Natural killer cell (primary cell): ENCODE measurements around the gene NBPF4. TPM values are rescaled to one million over a fixed set of nuclear protein-coding genes. Genes with fewer than 3 reads are reported as not detected.
A peak's percentile ranks its signal among the peaks of the same experiment; 100 is the strongest.

Source experiments
- ATAC-seq, 3 donors: fragments of 150-1000 bp in 2 of 3; fragments of 200-7000 bp in 1 of 3; cut with Tn5 transposase; 1 replicate in 1 of 3; 2 replicates in 2 of 3; pipeline ENCODE4 v1.10.0; 2021; ENCODE audit warnings: mild to moderate bottlenecking in 2 of 3, moderate library complexity in 2 of 3
- DNase-seq, 2 donors: peaks; one replicate each; pipeline versions ENCODE4 v3.0.0 to v3.0.0-alpha.2; 2013 to 2021; ENCODE audit warnings: mixed read lengths in 1 of 2
- H3K27ac ChIP-seq: one replicate; pipeline ENCODE4 v1.5.1; 2013; ENCODE audit warnings: mild to moderate bottlenecking, low read length
- H3K27me3 ChIP-seq: one replicate; pipeline ENCODE4 v1.6.1; 2013; ENCODE audit warnings: low read length; ENCODE audit not compliant: control insufficient read depth, insufficient read depth
- H3K36me3 ChIP-seq: one replicate; pipeline ENCODE4 v1.6.1; 2013; ENCODE audit warnings: low read length; ENCODE audit not compliant: control insufficient read depth, insufficient read depth
- H3K4me1 ChIP-seq: one replicate; pipeline ENCODE4 v1.6.1; 2013; ENCODE audit warnings: low read length; ENCODE audit not compliant: control insufficient read depth, insufficient read depth
- H3K4me3 ChIP-seq: one replicate; pipeline ENCODE4 v1.5.1; 2013; ENCODE audit warnings: low read length
- H3K9me3 ChIP-seq: one replicate; pipeline ENCODE4 v1.6.1; 2013; ENCODE audit warnings: low read length; ENCODE audit not compliant: control insufficient read depth, insufficient read depth
- H3K27ac Mint-ChIP-seq, 2 donors: one replicate each; pipeline ENCODE4 v1.8.0; 2022; ENCODE audit warnings: mild to moderate bottlenecking in 2 of 2, mixed read lengths in 2 of 2, moderate library complexity in 1 of 2
- H3K27me3 Mint-ChIP-seq, 2 donors: one replicate each; pipeline ENCODE4 v1.8.0; 2022; ENCODE audit warnings: low read depth in 2 of 2, mixed read lengths in 2 of 2
- H3K36me3 Mint-ChIP-seq: one replicate; pipeline ENCODE4 v1.8.0; 2022; ENCODE audit warnings: mixed read lengths
- H3K4me1 Mint-ChIP-seq, 2 donors: one replicate each; pipeline ENCODE4 v1.8.0; 2022; ENCODE audit warnings: mixed read lengths in 2 of 2
- H3K4me3 Mint-ChIP-seq: one replicate; pipeline ENCODE4 v1.8.0; 2022; ENCODE audit warnings: mild to moderate bottlenecking, moderate library complexity, mixed read lengths
- H3K9me3 Mint-ChIP-seq, 2 donors: one replicate each; pipeline ENCODE4 v1.8.0; 2022; ENCODE audit warnings: mixed read lengths in 2 of 2
- WGBS: methylation state at CpG from one replicate; pipeline ENCODE4 v1.1.7; 2013; ENCODE audit warnings: missing lambda C conversion rate; ENCODE audit not compliant: insufficient coverage; 5-methylcytosine and 5-hydroxymethylcytosine counted together
- intact Hi-C: fragments of 100-400 bp; cut with micrococcal nuclease; formaldehyde crosslinking; loops from one replicate; pipeline ENCODE4 v1.14.2; 2022
- total RNA-seq, 4 donors: library from RNA; stranded (reverse); fragments of 120-200 nt in 1 of 4; gene quantifications; one replicate each; pipeline versions ENCODE4 v1.2.3 to v1.2.4, GENCODE V29; 2013 to 2022
- TF ChIP-seq, protein P1 (sequence below): fragments of 200-600 bp; IDR thresholded peaks from one replicate; pipeline ENCODE4 v1.8.0; 2022; ENCODE audit warnings: antibody characterized with exemption

The NBPF4 gene
- total RNA-seq, 3 donors from 2014 or later (not counting 1 experiment from before 2014, with no cell fraction given) = not detected

DNA sequence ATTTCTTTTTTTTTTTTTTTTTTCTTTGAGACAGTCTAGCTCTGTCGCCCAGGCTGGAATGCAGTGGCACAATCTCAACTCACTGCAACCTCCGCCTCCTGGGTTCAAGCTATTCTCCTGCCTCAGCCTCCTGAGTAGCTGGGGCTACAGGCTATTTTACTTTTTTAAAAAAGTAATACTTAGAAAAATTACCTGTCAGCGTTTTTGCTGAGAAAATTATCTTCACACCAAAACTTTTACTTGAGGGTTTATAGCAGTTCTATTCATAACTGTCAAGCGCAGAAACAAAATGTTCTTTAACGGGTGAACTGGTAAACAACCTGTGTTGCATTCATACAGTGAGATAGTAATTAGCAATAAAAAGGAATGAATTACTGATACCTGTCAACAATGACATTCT is 42.2 kb downstream of the NBPF4 start:
- Mint-ChIP-seq H3K4me3 (no peak overlapping the region), H3K4me1 (peaks cover 29 to 34% of the 10 kb centered on the region in 2 donors), H3K27ac (peak overlapping the region in 1 of 2 donors; percentile 89), H3K27me3 (peaks cover 4 to 31% of the 10 kb centered on the region in 2 donors), H3K9me3 (peaks cover 0 to 2% of the 10 kb centered on the region in 2 donors), H3K36me3 (no peaks in the 10 kb centered on the region)
- ATAC-seq (no peak), DNase-seq (no peak)
- no peak overlapping the region for H3K27ac ChIP-seq
- H3K4me3 ChIP-seq = no peak overlapping the region
- H3K9me3 ChIP-seq = no peaks in the 10 kb centered on the region
- WGBS = 92% methylated on average over 4 of the region's 5 CpGs
- no peaks in the 10 kb centered on the region for H3K36me3 ChIP-seq
- peaks cover 15% of the 10 kb centered on the region for H3K4me1 ChIP-seq
- intact Hi-C loops = loop anchor here (5.0 to 10.0 kb wide), 2 partner anchors 419 to 443 kb away; no protein-coding TSS in a partner anchor
- TF ChIP-seq, protein P1, sequence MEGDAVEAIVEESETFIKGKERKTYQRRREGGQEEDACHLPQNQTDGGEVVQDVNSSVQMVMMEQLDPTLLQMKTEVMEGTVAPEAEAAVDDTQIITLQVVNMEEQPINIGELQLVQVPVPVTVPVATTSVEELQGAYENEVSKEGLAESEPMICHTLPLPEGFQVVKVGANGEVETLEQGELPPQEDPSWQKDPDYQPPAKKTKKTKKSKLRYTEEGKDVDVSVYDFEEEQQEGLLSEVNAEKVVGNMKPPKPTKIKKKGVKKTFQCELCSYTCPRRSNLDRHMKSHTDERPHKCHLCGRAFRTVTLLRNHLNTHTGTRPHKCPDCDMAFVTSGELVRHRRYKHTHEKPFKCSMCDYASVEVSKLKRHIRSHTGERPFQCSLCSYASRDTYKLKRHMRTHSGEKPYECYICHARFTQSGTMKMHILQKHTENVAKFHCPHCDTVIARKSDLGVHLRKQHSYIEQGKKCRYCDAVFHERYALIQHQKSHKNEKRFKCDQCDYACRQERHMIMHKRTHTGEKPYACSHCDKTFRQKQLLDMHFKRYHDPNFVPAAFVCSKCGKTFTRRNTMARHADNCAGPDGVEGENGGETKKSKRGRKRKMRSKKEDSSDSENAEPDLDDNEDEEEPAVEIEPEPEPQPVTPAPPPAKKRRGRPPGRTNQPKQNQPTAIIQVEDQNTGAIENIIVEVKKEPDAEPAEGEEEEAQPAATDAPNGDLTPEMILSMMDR = no peak
- no peaks in the 10 kb centered on the region for H3K27me3 ChIP-seq

DNA sequence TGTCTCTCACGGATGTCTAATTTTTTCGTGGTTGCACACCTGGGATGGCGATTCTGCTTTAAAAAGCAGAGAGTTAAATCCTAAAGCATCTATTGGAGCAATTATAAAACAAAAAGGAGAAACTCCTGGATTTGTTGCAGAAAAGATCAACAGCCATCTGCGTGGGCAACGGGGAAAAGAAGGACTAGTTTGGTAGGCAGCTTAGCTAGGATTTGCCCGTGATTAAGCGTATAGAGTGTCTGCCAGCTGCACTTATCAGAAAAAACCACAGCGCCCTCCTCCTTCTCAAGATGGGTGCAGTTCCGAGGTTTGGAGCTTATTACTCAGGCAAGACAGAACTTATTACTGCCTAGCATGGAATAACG is 43.2 kb downstream of the NBPF4 start:
- Histone ChIP-seq H3K4me3 (peak overlapping the region; percentile 97), H3K4me1 (peaks cover 15% of the 10 kb centered on the region), H3K27me3 (no peaks in the 10 kb centered on the region), H3K27ac (peak overlapping the region; percentile 80), H3K36me3 (no peaks in the 10 kb centered on the region), H3K9me3 (no peaks in the 10 kb centered on the region)
- TF ChIP-seq, protein P1 = no peak
- peak; percentile 58 to 66 (median 58) for ATAC-seq
- H3K4me3 Mint-ChIP-seq = peak overlapping the region; percentile 92
- peaks cover 0 to 2% of the 10 kb centered on the region in 2 donors for H3K9me3 Mint-ChIP-seq
- peak in 1 of 2 donors; percentile 74 for DNase-seq
- intact Hi-C loops = loop anchor here (5.0 to 10.0 kb wide), 2 partner anchors 418 to 444 kb away; no protein-coding TSS in a partner anchor
- H3K4me1 Mint-ChIP-seq = peaks cover 34 to 37% of the 10 kb centered on the region in 2 donors
- H3K36me3 Mint-ChIP-seq = no peaks in the 10 kb centered on the region
- H3K27ac Mint-ChIP-seq = peak overlapping the region; percentile 75 to 89
- WGBS = 0% methylated on average over 10 of the region's 10 CpGs
- peaks cover 0 to 21% of the 10 kb centered on the region in 2 donors for H3K27me3 Mint-ChIP-seq

DNA sequence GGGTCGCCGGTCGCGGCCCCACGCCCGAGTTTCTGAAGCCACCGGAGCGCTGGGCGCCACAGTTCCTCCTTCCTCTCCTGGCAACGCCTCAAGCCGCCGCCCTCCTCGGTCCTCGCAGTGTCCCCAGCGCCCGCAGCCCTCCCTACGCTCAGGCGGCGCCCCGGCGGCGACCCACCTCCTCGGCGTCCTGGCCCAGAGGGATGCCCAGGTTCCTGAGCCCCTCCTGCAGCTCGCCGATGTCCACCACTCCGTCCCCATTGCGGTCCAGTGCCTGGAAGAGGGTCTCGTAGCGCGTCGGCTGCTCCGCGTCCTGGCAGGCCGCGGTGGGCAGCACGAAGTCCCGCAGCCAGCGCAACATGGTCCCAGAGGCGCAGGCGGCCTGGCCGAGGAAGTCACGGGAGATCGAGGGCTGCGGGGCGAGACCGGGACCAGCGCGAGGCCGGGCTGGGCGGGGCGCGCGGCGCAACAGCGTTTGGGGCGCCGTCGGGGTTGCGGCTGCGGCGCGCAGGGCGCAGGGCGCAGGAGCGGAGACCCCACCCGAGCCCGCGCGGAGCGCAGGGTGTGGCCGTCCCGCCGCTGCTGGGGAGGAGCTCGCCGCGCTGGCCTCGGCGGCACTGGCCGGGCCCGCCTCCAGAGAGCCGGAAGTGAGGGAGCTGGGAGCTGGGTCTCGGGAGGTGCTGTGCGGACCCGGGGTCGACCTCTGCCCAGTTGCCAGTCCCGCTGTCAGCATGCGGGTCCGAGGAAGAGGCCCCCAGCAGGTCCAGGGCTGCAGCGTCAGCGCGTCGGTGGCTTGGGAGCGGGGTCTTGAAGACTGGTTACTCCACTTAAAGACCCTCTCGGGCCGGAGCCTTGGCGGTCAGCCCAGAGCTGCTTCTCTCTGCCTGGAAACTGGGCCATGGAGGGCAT is 43.8 kb downstream of the NBPF4 start, which contains the start of gene SLC25A24:
SLC25A24 (minus strand) TSS at position 563 of the 906 bp plus-strand sequence; CDS start at position 358, 205 bp downstream.
- Histone ChIP-seq H3K27ac (peak within 1 kb of the TSS; percentile 80), H3K4me3 (peak within 1 kb of the TSS; percentile 97), H3K36me3 (no peaks in the 10 kb centered on the region), H3K4me1 (peaks cover 15% of the 10 kb centered on the region), H3K27me3 (no peaks in the 10 kb centered on the region), H3K9me3 (no peaks in the 10 kb centered on the region)
- Mint-ChIP-seq H3K36me3 (no peaks in the 10 kb centered on the region), H3K9me3 (peaks cover 0 to 2% of the 10 kb centered on the region in 2 donors), H3K4me3 (peak within 1 kb of the TSS; percentile 92), H3K27me3 (peaks cover 0 to 15% of the 10 kb centered on the region in 2 donors), H3K4me1 (peaks cover 34 to 37% of the 10 kb centered on the region in 2 donors), H3K27ac (peak within 1 kb of the TSS; percentile 75 to 89)
- ATAC-seq (peak; percentile 89 to 97 (median 91)), DNase-seq (peak; percentile 53 to 81)
- intact Hi-C loops = loop anchor here (5.0 to 10.0 kb wide), 2 partner anchors 418 to 445 kb away; no protein-coding TSS in a partner anchor
- WGBS = under 1% methylated on average over 97 of the region's 97 CpGs
- TF ChIP-seq, protein P1 = no peak
